Loucy (cell line): Measurements from ENCODE around the gene AGMAT.

Experiments
- H2AFZ ChIP-seq: fragments of 200-600 bp; sonication (generic); 2 replicates; pipeline ENCODE4 v1.6.0; 2016; ENCODE audit warnings: antibody characterized with exemption, mild to moderate bottlenecking, low read length, moderate library complexity
- H3F3A ChIP-seq: fragments of 200-600 bp; 2 replicates; pipeline ENCODE4 v1.6.0; 2016; ENCODE audit warnings: antibody characterized with exemption, low read depth, mild to moderate bottlenecking
- H3K27me3 ChIP-seq: fragments of 200-600 bp; sonication (generic); 2 replicates; pipeline ENCODE4 v1.6.1; 2014; ENCODE audit warnings: low read length, mild to moderate bottlenecking; ENCODE audit not compliant: insufficient read depth, poor library complexity, severe bottlenecking
- H3K36me3 ChIP-seq: fragments of 200-600 bp; sonication (generic); 2 replicates; pipeline ENCODE4 v1.6.1; 2016; ENCODE audit warnings: low read length; ENCODE audit not compliant: insufficient read depth
- H3K4me1 ChIP-seq: fragments of 200-600 bp; sonication (generic); 2 replicates; pipeline ENCODE4 v1.5.1; 2014; ENCODE audit warnings: low read length, mild to moderate bottlenecking; ENCODE audit not compliant: insufficient read depth, poor library complexity, severe bottlenecking
- H3K4me2 ChIP-seq: fragments of 200-600 bp; sonication (generic); 2 replicates; pipeline ENCODE4 v1.6.0; 2014; ENCODE audit warnings: antibody characterized with exemption, low read length, low read depth, mild to moderate bottlenecking; ENCODE audit not compliant: poor library complexity, severe bottlenecking
- H3K4me3 ChIP-seq: fragments of 200-600 bp; sonication (generic); 2 replicates; pipeline ENCODE4 v1.5.1; 2014; ENCODE audit warnings: low read length, mild to moderate bottlenecking, mixed read lengths; ENCODE audit not compliant: poor library complexity, severe bottlenecking
- H3K79me2 ChIP-seq: fragments of 200-600 bp; sonication (generic); 2 replicates; pipeline ENCODE4 v1.6.1; 2014; ENCODE audit warnings: low read length; ENCODE audit not compliant: insufficient read depth
- H3K9ac ChIP-seq: fragments of 200-600 bp; sonication (generic); 2 replicates; pipeline ENCODE4 v1.6.0; 2014; ENCODE audit warnings: mild to moderate bottlenecking, low read depth, low read length, moderate library complexity; ENCODE audit not compliant: poor library complexity, severe bottlenecking
- H3K9me2 ChIP-seq: fragments of 200-600 bp; sonication (generic); replicated peaks from 2 replicates; pipeline ENCODE4 v1.6.1; 2016; ENCODE audit warnings: low read depth, low read length, mixed read lengths
- H3K9me3 ChIP-seq: fragments of 200-600 bp; sonication (generic); 2 replicates; pipeline ENCODE4 v1.6.1; 2014; ENCODE audit warnings: mild to moderate bottlenecking, antibody characterized with exemption, low read length, low read depth; ENCODE audit not compliant: insufficient read depth
- H4K20me1 ChIP-seq: fragments of 200-600 bp; sonication (generic); 2 replicates; pipeline ENCODE4 v1.6.0; 2014; ENCODE audit warnings: antibody characterized with exemption, low read length, mild to moderate bottlenecking; ENCODE audit not compliant: insufficient read depth, poor library complexity, severe bottlenecking
- EZH2phosphoT487 ChIP-seq: fragments of 200-600 bp; IDR thresholded peaks from 2 replicates; pipeline ENCODE4 v1.6.1; 2018; ENCODE audit warnings: antibody characterized with exemption, mild to moderate bottlenecking, moderate library complexity, borderline replicate concordance
- TF ChIP-seq, protein P1 (sequence below): fragments of 200-600 bp; sonication (generic); conservative IDR thresholded peaks from 2 replicates; pipeline ENCODE4 v1.5.1; 2014; ENCODE audit warnings: mild to moderate bottlenecking, antibody characterized with exemption, low read length

The AGMAT gene

DNA sequence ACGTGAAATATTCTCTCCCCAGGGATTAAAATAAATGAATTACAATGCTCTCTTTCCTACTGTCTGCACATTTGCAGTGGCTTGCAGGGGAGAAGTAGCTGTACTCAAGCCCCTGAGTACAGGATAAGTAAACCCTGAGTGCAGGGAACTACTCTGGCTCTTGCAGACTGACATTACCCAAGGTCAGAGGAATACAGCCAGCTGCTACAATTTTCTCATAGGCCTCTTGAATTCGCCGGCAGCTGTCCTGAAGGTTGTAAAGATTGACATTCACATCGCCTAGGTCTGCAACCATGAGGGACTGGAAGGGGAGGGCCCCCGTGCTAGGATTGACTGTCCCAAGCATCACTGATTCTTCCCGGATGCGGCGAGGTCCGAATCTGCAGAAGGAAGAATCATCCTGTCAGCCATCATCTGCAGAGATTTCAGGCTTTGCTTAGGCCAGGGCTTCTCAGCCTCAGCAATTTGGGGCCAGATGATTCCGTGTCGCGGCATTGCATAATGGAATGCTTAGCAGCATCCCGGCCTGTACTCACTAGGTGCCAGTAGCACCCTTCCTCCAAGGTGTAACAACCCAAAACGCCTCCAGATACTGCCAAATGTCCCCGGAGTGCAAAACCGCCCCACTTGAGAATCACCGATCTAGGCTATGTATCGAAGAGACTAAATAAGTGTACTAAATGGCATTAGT lies 1.7 kb downstream of the AGMAT start:
- no peaks in the 10 kb centered on the region for H3K79me2 ChIP-seq
- H3K27me3 ChIP-seq = no peaks in the 10 kb centered on the region
- no peaks in the 10 kb centered on the region for H3K36me3 ChIP-seq
- no peak overlapping the region for H3K4me3 ChIP-seq
- no peaks in the 10 kb centered on the region for H3K9me3 ChIP-seq
- H2AFZ ChIP-seq = no peak overlapping the region
- TF ChIP-seq, protein P1, sequence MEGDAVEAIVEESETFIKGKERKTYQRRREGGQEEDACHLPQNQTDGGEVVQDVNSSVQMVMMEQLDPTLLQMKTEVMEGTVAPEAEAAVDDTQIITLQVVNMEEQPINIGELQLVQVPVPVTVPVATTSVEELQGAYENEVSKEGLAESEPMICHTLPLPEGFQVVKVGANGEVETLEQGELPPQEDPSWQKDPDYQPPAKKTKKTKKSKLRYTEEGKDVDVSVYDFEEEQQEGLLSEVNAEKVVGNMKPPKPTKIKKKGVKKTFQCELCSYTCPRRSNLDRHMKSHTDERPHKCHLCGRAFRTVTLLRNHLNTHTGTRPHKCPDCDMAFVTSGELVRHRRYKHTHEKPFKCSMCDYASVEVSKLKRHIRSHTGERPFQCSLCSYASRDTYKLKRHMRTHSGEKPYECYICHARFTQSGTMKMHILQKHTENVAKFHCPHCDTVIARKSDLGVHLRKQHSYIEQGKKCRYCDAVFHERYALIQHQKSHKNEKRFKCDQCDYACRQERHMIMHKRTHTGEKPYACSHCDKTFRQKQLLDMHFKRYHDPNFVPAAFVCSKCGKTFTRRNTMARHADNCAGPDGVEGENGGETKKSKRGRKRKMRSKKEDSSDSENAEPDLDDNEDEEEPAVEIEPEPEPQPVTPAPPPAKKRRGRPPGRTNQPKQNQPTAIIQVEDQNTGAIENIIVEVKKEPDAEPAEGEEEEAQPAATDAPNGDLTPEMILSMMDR = no peak
- TF ChIP-seq EZH2phosphoT487 = no peak
- H3K9ac ChIP-seq = no peak overlapping the region
- no peak overlapping the region for H3K4me2 ChIP-seq
- no peaks in the 10 kb centered on the region for H4K20me1 ChIP-seq
- H3K9me2 ChIP-seq = no peaks in the 10 kb centered on the region
- H3K4me1 ChIP-seq = peaks cover 13% of the 10 kb centered on the region
- H3F3A ChIP-seq = no peaks in the 10 kb centered on the region

DNA sequence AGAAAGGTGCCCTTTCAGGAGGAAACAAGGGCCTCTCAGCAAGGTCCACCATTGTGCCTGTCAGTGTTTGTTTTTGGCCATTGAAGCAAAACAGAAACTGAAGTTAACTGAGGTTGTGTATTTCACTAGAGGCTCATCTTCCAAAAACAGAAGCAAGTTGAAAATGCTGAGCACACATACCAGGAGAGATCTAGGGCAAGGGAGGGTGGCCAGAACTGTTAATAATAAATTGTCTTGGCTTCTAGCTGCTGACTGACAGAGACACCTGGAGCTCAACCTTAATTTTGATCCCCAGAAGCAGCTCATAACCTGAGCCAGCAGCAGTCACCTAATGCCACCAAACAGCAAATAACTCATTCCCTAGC lies 5.2 kb downstream of the AGMAT start:
- Histone ChIP-seq H3K9me3 (no peaks in the 10 kb centered on the region), H3K4me1 (peaks cover 18% of the 10 kb centered on the region), H3K4me3 (no peak overlapping the region), H3F3A (no peaks in the 10 kb centered on the region), H3K79me2 (no peaks in the 10 kb centered on the region), H3K9me2 (no peaks in the 10 kb centered on the region), H4K20me1 (no peaks in the 10 kb centered on the region), H3K9ac (peak overlapping the region; percentile 38), H2AFZ (peak overlapping the region; percentile 30), H3K4me2 (peak overlapping the region; percentile 23), H3K36me3 (no peaks in the 10 kb centered on the region), H3K27me3 (no peaks in the 10 kb centered on the region)
- TF ChIP-seq EZH2phosphoT487 = no peak

DNA sequence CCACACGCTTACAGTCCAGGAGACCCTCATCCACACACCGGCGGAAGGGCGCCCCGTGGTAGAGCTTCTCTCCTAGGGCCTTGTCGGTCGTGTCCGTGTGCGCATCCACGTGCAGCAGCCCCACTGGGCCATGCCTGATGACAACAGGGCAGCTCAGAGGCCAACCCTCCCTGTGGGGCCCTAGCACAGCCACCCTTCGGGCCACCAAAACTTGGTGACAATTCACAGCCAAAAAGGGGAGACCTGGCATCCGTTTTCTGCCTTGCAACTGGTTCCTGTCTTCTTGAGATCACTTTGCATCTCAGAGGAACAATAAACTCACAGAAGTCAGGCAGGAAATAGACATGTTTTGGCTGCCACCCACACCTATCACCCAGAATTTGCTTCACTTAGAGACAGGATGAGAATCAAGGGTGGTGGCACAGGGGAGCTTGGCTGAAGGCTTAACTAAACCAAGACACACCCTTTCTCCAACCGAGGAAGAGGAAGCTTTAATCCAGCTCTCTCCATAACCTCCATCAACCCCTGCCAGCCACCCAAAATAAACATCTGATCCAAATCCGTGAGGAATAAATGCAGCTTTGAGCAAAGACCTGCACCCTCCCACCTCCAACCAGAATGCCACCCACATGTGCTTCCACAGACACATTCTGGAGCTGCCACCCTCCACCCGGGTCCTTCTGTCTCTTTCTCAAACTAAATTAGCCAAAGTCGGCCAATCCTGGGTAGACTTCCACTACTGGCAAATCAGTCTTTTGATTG lies 5.7 kb downstream of the AGMAT start:
- H3K9me2 ChIP-seq = no peaks in the 10 kb centered on the region
- peaks cover 18% of the 10 kb centered on the region for H3K4me1 ChIP-seq
- no peaks in the 10 kb centered on the region for H3K27me3 ChIP-seq
- no peaks in the 10 kb centered on the region for H4K20me1 ChIP-seq
- H3F3A ChIP-seq = no peaks in the 10 kb centered on the region
- H3K9me3 ChIP-seq = no peaks in the 10 kb centered on the region
- H3K4me2 ChIP-seq = peak overlapping the region; percentile 23
- no peaks in the 10 kb centered on the region for H3K36me3 ChIP-seq
- H3K9ac ChIP-seq = peak overlapping the region; percentile 38
- H2AFZ ChIP-seq = peak overlapping the region; percentile 30
- TF ChIP-seq, protein P1 = no peak
- TF ChIP-seq EZH2phosphoT487 = no peak
- H3K79me2 ChIP-seq = no peaks in the 10 kb centered on the region
- no peak overlapping the region for H3K4me3 ChIP-seq

DNA sequence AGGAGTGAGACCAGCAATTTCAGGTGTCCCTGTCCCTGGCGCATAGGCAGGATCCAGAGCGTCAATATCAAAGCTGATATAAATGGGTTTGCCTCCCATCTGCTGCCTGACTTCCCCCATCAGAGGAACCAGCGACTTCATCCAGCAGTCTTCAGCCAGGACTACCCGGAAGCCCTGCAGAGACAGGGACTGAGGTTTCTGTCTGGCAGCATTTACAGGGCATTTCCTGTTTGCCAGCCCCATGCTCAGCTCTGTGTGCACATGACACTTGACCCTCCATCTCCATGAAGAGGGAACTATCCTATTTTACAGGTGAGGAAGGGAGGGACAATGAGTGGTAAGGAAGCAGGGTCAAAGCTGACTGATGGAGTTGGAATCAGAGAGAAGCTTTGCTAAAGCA lies 7.2 kb downstream of the AGMAT start:
- no peaks in the 10 kb centered on the region for H3K36me3 ChIP-seq
- peaks cover 18% of the 10 kb centered on the region for H3K4me1 ChIP-seq
- H3F3A ChIP-seq = no peaks in the 10 kb centered on the region

More for the DNA sequence above, 7.2 kb downstream of the AGMAT start:
- H3K9ac ChIP-seq = no peak overlapping the region
- TF ChIP-seq EZH2phosphoT487 = no peak
- TF ChIP-seq, protein P1 = no peak
- no peaks in the 10 kb centered on the region for H3K9me2 ChIP-seq
- no peaks in the 10 kb centered on the region for H4K20me1 ChIP-seq
- no peaks in the 10 kb centered on the region for H3K9me3 ChIP-seq
- H3K79me2 ChIP-seq = no peaks in the 10 kb centered on the region
- no peak overlapping the region for H3K4me3 ChIP-seq
- H2AFZ ChIP-seq = peak overlapping the region; percentile 56
- no peaks in the 10 kb centered on the region for H3K27me3 ChIP-seq
- H3K4me2 ChIP-seq = peak overlapping the region; percentile 35
